ENCODE data around the gene DOCK1. TPM values are rescaled to one million over a fixed set of nuclear protein-coding genes. Genes with fewer than 3 reads are reported as not detected.
A peak's percentile ranks its signal among the peaks of the same experiment; 100 is the strongest.

DOCK1 gene
- total RNA-seq, 1 donor from 2014 or later = 72.6 TPM

DNA sequence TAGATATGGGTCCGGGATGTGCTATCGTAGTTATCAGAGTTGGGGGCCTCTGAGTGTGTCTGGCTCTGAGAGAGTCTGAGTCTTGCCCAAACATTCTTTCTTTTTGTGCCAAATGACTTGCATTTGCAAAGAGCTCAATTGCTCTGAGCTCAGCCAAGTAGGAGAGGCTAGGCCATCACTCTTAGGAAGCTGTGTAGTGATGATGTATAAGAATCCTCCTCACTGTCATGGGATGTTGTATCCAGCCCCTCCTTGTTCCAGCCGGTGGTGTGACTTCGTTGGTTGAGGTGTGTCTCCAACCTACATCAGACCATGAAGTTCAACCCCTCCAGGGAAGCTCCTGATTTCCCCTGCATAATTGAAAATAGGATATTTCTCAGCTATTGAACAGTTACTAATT is 546.4 kb downstream of the DOCK1 start:
- Mint-ChIP-seq H3K9me3 (no peaks in the 10 kb centered on the region), H3K27ac (no peak overlapping the region)
- H3K79me2 ChIP-seq (ENCODE audit: low read depth) = no peaks in the 10 kb centered on the region

DNA sequence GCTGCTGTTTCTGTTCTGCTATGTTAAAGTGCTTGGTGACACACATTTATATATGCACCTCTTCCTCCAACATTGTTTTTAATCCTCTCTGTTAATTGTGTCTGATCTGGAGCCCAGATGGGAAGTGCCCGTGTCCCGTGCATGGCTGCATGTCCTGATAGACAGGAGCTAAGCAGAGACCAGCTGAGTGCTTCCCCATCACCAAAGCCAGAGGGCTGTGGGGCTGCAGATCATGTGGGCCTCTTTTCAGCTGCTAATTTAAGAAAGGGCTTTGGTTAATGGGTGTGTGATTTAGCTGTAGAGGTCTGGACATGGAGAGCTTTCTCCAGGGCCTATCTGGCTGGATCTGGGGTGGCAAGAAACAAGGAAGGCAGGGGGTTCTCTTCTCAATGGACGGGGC is 547.3 kb downstream of the DOCK1 start:
- Mint-ChIP-seq H3K36me3 (peaks cover 17% of the 10 kb centered on the region), H3K9me3 (no peaks in the 10 kb centered on the region), H3K27me3 (ENCODE audit: insufficient read depth, low read depth) (no peaks in the 10 kb centered on the region), H3K27ac (peak overlapping the region; percentile 32), H3K4me1 (no peaks in the 10 kb centered on the region), H3K4me3 (no peak overlapping the region)
- no peak overlapping the region for H2AFZ ChIP-seq (replicated peaks)
- no peak overlapping the region for H3K9ac ChIP-seq
- H3K27ac ChIP-seq = no peak overlapping the region
- H3K4me1 ChIP-seq = no peaks in the 10 kb centered on the region
- no peaks in the 10 kb centered on the region for H3F3A ChIP-seq (ENCODE audit: low read depth)
- H3K4me2 ChIP-seq = no peak overlapping the region
- no peaks in the 10 kb centered on the region for H3K27me3 ChIP-seq
- no peak overlapping the region for H3K4me3 ChIP-seq
- no peaks in the 10 kb centered on the region for H3K79me2 ChIP-seq (ENCODE audit: low read depth)
- no peaks in the 10 kb centered on the region for H3K9me3 ChIP-seq (ENCODE audit: low read depth)
- TF ChIP-seq EZH2 (IDR thresholded peaks at IDR 0.05) (no peak), EZH2phosphoT487 (IDR thresholded peaks at IDR 0.05) (no peak)
- TF ChIP-seq, protein P1, sequence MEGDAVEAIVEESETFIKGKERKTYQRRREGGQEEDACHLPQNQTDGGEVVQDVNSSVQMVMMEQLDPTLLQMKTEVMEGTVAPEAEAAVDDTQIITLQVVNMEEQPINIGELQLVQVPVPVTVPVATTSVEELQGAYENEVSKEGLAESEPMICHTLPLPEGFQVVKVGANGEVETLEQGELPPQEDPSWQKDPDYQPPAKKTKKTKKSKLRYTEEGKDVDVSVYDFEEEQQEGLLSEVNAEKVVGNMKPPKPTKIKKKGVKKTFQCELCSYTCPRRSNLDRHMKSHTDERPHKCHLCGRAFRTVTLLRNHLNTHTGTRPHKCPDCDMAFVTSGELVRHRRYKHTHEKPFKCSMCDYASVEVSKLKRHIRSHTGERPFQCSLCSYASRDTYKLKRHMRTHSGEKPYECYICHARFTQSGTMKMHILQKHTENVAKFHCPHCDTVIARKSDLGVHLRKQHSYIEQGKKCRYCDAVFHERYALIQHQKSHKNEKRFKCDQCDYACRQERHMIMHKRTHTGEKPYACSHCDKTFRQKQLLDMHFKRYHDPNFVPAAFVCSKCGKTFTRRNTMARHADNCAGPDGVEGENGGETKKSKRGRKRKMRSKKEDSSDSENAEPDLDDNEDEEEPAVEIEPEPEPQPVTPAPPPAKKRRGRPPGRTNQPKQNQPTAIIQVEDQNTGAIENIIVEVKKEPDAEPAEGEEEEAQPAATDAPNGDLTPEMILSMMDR (IDR thresholded peaks at IDR 0.05) = no peak
- DNase-seq (ENCODE audit: low spot score) = peak; percentile 8
- no peaks in the 10 kb centered on the region for H3K36me3 ChIP-seq
- no peaks in the 10 kb centered on the region for H4K20me1 ChIP-seq (ENCODE audit: low read depth)

More for the DNA sequence above, 546.4 kb downstream of the DOCK1 start:
- Mint-ChIP-seq H3K4me3 (no peak overlapping the region), H3K27me3 (ENCODE audit: insufficient read depth, low read depth) (no peaks in the 10 kb centered on the region), H3K36me3 (peaks cover 21% of the 10 kb centered on the region), H3K4me1 (no peaks in the 10 kb centered on the region)
- Histone ChIP-seq H3K36me3 (no peaks in the 10 kb centered on the region), H3K27me3 (no peaks in the 10 kb centered on the region), H4K20me1 (ENCODE audit: low read depth) (no peaks in the 10 kb centered on the region), H3K27ac (no peak overlapping the region), H3F3A (ENCODE audit: low read depth) (no peaks in the 10 kb centered on the region), H2AFZ (replicated peaks) (no peak overlapping the region), H3K9me3 (ENCODE audit: low read depth) (no peaks in the 10 kb centered on the region), H3K4me3 (no peak overlapping the region), H3K4me1 (no peaks in the 10 kb centered on the region), H3K9ac (no peak overlapping the region), H3K4me2 (no peak overlapping the region)
- no peak for DNase-seq (ENCODE audit: low spot score)
- TF ChIP-seq EZH2 (IDR thresholded peaks at IDR 0.05) (no peak), EZH2phosphoT487 (IDR thresholded peaks at IDR 0.05) (no peak)
- TF ChIP-seq, protein P1 (IDR thresholded peaks at IDR 0.05) = no peak

GRCh38 chr10:127453706-127454105 is 548.5 kb downstream of the DOCK1 start:
- Mint-ChIP-seq H3K9me3 (peaks cover 4% of the 10 kb centered on the region), H3K27me3 (ENCODE audit: insufficient read depth, low read depth) (no peaks in the 10 kb centered on the region), H3K4me3 (no peak overlapping the region), H3K4me1 (no peaks in the 10 kb centered on the region), H3K36me3 (peaks cover 17% of the 10 kb centered on the region), H3K27ac (no peak overlapping the region)
- H3K36me3 ChIP-seq = no peaks in the 10 kb centered on the region
- no peaks in the 10 kb centered on the region for H3K4me1 ChIP-seq
- H3K27me3 ChIP-seq = no peaks in the 10 kb centered on the region
- H3K79me2 ChIP-seq (ENCODE audit: low read depth) = no peaks in the 10 kb centered on the region
- TF ChIP-seq, protein P1 (IDR thresholded peaks at IDR 0.05) = no peak
- no peak for TF ChIP-seq EZH2phosphoT487 (IDR thresholded peaks at IDR 0.05)
- H3F3A ChIP-seq (ENCODE audit: low read depth) = no peaks in the 10 kb centered on the region
- no peak overlapping the region for H3K4me2 ChIP-seq
- no peak for DNase-seq (ENCODE audit: low spot score)
- H3K27ac ChIP-seq = no peak overlapping the region
- H2AFZ ChIP-seq (replicated peaks) = no peak overlapping the region
- no peaks in the 10 kb centered on the region for H4K20me1 ChIP-seq (ENCODE audit: low read depth)
- no peaks in the 10 kb centered on the region for H3K9me3 ChIP-seq (ENCODE audit: low read depth)
- no peak overlapping the region for H3K4me3 ChIP-seq
- H3K9ac ChIP-seq = no peak overlapping the region
